Measurements from ENCODE around the gene ZNF784. TPM values are rescaled to one million over a fixed set of nuclear protein-coding genes. Genes with fewer than 3 reads are reported as not detected.

The ZNF784 gene
- total and polyA plus RNA-seq, 10 of the 15 experiments (the other 5 are each of a cell fraction or from before 2014, with no cell fraction given) = 0.10 to 5.2 (median 1.8) TPM

DNA sequence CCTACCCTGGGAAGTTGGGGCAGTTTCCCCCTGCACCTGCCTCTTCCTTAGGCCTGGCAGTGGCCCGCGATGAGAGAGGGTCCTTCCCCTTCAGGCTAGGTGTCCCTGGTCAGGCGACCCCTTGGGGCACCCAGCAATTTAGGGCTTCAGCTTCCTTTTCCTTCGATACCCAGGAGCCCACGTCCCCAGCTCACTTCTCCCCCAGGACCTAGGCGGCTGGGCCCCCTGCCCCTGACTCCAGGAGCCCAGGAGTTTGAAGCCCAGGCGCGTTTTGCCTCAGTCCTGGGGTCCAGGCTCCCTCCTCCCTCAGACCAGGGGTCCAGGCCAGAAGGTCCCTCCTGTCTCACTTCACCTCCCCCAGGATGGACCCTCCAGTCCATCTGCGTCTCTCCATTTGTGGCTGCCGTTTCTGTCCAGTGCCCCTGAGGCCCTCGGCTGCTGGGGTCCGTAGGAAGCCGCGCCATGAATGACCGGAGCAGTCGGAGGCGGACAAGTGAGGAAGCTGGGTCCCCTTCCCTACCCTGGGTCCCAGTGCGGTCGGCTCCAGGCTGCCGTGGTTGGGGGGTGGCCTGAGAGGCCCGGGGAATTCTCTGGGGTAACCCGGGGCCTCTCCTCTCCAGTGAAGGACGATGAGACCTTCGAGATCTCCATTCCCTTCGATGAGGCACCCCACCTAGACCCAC lies 24.4 kb upstream of the ZNF784 start:
- 10% methylated on average over 25 of the region's 25 CpGs for WGBS (ENCODE audit: insufficient coverage, insufficient replicate concordance, low lambda C conversion rate, missing lambda C conversion rate)
- no TSS peak for BruUV-seq (replicated peaks)
- Histone ChIP-seq H3K27ac (ENCODE audit: control insufficient read depth, insufficient read depth) (peak overlapping the region; percentile 90), H3K27me3 (replicated peaks in 1 of 2; ENCODE audit: control insufficient read depth in 2 of 2, insufficient read depth in 2 of 2, low read length in 1 of 2) (no peaks in the 10 kb centered on the region), H3K36me3 (ENCODE audit: control insufficient read depth in 2 of 2, insufficient read depth in 2 of 2, low read length in 1 of 2) (peaks cover 1 to 2% of the 10 kb centered on the region in 2 experiments; a peak in 2 of 4 replicates), H3K4me3 (peak overlapping the region; percentile 99), H2AFZ (ENCODE audit: control insufficient read depth, low read depth, low read length) (peak overlapping the region; percentile 86), H3K4me2 (ENCODE audit: control insufficient read depth, insufficient read depth) (peak overlapping the region; percentile 95), H3K79me2 (ENCODE audit: control insufficient read depth, insufficient read depth, low read length) (peaks cover 45% of the 10 kb centered on the region), H4K20me1 (ENCODE audit: control insufficient read depth, insufficient read depth) (no peaks in the 10 kb centered on the region), H3K4me1 (ENCODE audit: control insufficient read depth, insufficient read depth, low read length) (peaks cover 25% of the 10 kb centered on the region), H3K9ac (ENCODE audit: control insufficient read depth, insufficient read depth, low read length) (peak overlapping the region; percentile 91), H3K9me3 (replicated peaks; ENCODE audit: control insufficient read depth, insufficient read depth, low read length) (no peaks in the 10 kb centered on the region)
- FAIRE-seq (no peak), ATAC-seq (peak; percentile 1; the same call in 2 of the 3 replicates), DNase-seq (ENCODE audit: low read depth, low spot score) (no peak)
- CTCF ChIA-PET = interaction anchor here (0.6 to 4.8 kb wide), 10 partner anchors 8 to 264 kb away, joined by 3 to 52 read pairs (median 6); partner anchors contain the start of gene ZNF865
- SMC1A ChIA-PET (ENCODE audit: uncharacterized antibody, unreplicated experiment) = interaction anchor here (1.1 kb wide), 1 partner anchor 9 kb away, joined by 3 read pairs; no protein-coding TSS in a partner anchor
- intact Hi-C loops (cut with micrococcal nuclease; ENCODE audit: unreplicated experiment) = no loop called here
- RAD21 ChIA-PET (ENCODE audit: unreplicated experiment) = interaction anchor here (4.4 kb wide), 1 partner anchor 16 kb away, joined by 36 read pairs; no protein-coding TSS in a partner anchor
- TF ChIP-seq HCFC1 (IDR thresholded peaks at IDR 0.05; ENCODE audit: low read length) (no peak), RCOR1 (conservative IDR thresholded peaks at IDR 0.05; ENCODE audit: low read depth, low read length) (no peak), RUNX3 (IDR thresholded peaks at IDR 0.05; ENCODE audit: low read length) (peak; percentile 40; the same call in 1 of the 2 replicates), POLR2A (IDR thresholded peaks at IDR 0.05; ENCODE audit: low read depth, low read length) (peak; percentile 0; the same call in 1 of the 2 replicates), EGR1 (IDR thresholded peaks at IDR 0.05; ENCODE audit: borderline replicate concordance in 1 of 2, low read depth in 2 of 2, low read length in 2 of 2) (0 out of 3 replicates have a peak, but pooled peaks of 1 of the 2 experiments have one; percentile 4), HDGF (IDR thresholded peaks at IDR 0.05) (peak; percentile 36; the same call in 1 of the 2 replicates)
- TF ChIP-seq, protein P1, sequence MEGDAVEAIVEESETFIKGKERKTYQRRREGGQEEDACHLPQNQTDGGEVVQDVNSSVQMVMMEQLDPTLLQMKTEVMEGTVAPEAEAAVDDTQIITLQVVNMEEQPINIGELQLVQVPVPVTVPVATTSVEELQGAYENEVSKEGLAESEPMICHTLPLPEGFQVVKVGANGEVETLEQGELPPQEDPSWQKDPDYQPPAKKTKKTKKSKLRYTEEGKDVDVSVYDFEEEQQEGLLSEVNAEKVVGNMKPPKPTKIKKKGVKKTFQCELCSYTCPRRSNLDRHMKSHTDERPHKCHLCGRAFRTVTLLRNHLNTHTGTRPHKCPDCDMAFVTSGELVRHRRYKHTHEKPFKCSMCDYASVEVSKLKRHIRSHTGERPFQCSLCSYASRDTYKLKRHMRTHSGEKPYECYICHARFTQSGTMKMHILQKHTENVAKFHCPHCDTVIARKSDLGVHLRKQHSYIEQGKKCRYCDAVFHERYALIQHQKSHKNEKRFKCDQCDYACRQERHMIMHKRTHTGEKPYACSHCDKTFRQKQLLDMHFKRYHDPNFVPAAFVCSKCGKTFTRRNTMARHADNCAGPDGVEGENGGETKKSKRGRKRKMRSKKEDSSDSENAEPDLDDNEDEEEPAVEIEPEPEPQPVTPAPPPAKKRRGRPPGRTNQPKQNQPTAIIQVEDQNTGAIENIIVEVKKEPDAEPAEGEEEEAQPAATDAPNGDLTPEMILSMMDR (IDR thresholded peaks at IDR 0.05 in 2 of 3, conservative IDR thresholded peaks at IDR 0.05 in 1 of 3; ENCODE audit: control insufficient read depth in 2 of 3, extremely low read depth in 1 of 3, insufficient read depth in 1 of 3, low read depth in 3 of 3, low read length in 3 of 3) = no peak
- in situ Hi-C loops (cut with MboI) = no loop called here
- POLR2A ChIA-PET = interaction anchor here (1.1 to 3.3 kb wide), 4 partner anchors 13 to 28 kb away, joined by 3 to 28 read pairs (median 12); no protein-coding TSS in a partner anchor
